Activated CD4-positive, alpha-beta T cell treated with anti-CD3 and anti-CD28 coated beads for 1 hour (primary cell): ENCODE data around the gene SHROOM1.
"Not testable (repeated sequence)": the region's sequence is repeated elsewhere in the genome, so short reads cannot be mapped to it uniquely, and the experiment has no call there.

Experiments
- DNase-seq: peaks from one replicate; pipeline ENCODE4 v3.0.0-alpha.2; 2020

Gene SHROOM1

DNA sequence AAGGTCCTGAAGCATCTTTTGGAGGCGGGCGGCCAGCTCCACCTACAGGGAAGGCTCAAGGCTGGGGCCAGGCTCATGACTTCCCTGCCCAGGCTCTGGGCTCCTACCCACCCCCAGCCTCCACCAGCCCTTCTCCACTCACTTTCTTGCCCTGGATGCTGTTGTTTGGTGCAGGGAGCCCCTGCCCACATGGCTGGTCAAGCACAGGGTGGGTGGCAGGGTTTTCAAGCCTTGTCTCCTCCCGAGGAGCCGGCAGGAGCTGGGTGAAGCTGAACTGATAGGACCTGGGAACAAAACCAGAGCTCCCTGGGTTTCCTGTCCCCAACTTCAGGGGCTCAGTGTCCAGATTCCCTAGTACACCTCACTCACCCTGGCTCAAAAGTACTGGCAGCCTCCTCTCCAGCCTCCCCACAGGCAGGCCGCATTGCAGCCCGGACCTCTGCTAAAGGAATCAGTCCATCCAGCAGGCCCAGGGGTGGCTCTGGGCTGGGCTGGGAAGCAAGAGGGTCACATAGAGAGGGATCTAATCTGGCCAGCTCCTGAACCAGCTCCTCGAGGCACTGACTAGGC is 6.9 kb downstream of the SHROOM1 start:
- DNase-seq, result no peak

DNA sequence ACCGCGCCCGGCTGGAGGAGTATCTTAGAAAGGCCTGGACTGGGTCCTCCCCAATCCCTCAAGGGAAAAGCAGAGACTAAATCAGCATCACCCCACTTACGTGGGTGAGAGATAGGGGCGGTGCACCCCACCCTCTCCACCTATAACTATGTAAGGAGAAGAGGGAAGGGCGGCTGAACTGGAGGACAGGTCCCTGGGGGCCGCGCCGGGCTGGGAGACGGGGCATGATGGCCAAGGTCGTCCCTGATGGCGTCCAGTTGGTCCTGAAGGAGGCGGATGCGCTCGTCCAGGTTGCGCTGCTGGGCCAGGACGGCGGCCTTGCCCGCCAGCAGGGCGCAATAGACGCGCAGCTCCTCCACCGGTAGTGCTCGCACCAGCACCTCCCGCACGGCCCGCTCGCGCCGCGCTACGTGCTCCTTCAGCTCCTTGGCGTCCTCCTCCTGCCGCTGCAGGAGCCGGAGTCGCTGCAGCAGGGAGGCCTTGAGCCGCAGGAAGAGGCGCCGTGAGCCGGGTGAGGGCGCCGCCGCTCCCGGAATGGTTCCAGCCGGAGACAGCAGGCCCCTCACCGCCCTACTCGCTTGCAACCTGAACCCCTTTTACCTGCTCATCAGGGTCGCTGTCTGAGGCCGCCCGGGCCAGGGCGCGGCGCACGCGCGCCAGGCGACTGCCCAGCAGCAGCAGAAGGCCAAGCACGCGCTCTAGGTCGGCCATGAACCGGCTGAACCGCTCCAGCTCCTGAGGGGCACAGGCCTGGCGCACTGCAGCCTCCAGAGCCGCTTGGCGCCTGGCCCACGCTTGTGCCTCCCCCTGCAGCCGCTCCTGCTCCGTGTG is 7.6 kb downstream of the SHROOM1 start:
- DNase-seq, result no peak

DNA sequence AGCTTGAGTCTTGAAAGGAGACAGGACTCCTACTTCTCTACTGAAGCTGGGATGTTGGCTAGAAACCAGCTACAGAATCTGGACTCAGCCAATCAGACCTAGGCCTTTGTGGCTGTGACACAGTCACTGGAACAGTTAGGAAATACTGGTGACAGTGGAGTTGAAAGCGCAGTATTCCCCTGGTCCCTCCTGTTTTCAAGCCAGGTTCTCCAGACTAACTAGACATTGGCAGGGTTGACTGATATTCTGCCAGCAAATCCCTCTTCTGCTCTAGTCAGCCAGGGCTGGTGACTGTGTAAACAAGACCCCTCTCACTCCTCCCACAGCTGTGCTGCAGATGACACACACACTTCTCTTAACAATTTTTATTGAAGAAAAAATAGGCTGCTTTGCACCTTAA is 8.7 kb downstream of the SHROOM1 start:
- no peak for DNase-seq

DNA sequence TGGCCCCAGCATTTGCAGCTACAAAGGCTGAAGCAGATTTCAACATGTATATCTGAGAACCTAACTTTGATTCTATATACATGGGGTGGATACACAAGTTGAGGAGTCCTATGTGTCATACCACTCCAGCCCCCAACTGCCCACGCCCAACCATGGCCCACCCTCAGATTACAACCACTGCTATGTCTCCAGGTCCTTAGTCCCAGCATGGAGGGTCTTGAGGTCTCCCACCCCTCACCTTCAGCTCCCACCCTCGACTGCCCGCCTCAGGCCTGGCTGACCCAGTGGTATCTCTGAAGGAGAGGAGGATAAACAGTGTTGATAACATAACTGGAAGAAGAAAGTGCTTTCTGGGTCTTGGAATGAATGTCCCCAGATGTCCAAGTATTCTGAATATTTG is 9.1 kb downstream of the SHROOM1 start:
- DNase-seq, result no peak

DNA sequence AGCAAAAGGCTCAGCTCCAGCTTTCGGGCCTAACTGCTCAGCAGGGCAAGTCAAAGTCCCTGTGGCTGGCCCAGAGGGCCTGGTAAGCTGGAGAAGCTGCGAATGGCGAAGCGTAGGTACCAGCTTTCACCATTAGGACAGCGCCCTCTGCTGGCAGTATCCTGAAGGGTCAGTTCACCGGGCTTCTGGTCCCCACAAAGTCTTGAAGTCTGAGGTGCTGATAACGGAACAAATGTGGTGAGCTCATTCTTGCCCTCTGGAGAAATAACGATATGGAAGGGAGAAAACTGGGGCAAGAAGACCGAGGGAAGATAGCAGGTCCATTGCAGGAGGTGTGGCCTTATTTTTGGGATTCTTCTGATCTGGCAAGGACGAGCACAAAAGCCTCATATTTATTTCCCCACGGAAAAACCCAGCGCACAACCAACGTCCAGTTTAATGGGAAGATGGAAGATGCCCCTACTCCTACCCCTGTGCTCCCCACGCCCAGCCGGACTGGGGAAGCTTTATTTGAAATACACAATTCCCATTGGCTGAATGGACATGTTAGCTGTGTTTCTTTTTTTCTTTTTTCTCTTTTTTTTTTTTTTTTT is 10.2 kb downstream of the SHROOM1 start:
- peak; percentile 80 for DNase-seq

DNA sequence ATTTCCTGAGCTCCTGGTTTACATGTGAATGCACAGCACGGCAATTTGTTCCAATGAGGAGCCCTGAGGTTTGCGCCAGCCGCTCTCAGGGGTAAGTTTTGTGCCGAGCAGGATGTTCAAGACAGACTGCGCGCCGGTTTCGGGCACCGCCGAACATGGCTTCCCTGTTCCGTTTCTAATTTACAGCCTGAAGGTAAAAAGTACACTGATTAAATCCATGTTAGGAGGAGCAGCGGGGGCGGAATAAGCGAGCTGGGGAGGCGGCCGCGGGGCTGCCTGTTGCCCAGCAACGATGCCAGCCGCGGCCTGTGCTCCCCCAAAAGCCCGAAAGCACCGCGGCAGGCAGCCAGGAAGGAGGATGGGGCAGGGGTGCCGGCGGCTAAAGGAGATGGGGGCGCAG is 11.0 kb downstream of the SHROOM1 start:
- DNase-seq, result no peak

DNA sequence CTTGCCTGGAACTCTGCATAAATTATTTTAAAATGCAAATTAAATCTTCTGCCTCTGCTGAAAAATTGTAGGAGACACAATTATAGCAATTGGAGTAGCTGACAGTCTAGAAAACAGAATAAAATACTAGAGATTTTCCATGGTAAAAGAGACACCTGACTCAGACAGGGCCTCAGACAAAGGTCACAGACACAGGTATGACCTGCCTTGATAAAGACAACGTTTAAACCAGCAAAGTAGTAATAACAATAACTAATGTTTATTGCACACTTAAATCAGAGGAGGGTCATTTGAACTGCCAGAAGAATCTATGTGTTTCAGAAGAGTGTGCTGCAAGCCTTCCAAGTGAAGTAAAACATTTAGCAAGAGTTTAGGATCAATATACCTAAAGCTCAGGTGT is 13.4 kb downstream of the SHROOM1 start:
- DNase-seq, result no peak

DNA sequence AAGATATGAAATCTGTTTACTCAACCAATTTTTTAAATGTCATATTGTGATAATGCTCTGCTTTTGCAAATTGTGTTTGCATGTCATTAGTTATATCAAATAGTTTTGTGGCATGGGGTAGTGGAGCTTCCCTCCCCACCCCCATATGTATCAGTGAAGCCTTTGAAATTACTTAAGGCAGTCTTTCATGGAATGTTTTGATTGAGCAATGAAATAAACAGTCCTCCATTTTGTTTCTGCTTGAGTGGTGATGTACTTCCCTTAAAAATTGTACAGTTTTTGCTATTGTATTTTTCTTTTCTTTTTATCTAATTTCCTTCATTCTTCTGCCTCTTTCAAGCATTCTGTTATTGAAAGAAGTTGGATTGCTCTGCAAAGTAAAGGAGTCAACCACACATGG is 13.9 kb downstream of the SHROOM1 start:
- DNase-seq, result no peak

DNA sequence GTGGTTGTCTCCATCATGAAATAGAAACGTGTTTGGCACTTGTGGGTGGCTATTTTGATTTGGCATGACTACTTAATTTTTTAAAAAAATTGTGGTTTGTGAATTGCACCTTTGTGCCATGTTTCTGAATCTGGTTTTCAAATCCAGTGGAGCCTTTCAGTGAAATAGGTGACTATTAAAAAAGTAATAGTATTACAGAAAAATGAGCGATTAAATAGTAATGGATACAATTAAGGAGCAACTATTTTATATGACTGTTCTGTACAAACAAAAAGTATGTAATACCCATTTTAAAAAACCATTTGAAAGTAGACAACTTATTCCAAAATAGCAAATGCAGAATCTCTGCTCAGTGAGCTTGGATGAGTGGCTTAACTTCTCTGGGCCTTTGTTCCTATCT is 14.4 kb downstream of the SHROOM1 start:
- no peak for DNase-seq

DNA sequence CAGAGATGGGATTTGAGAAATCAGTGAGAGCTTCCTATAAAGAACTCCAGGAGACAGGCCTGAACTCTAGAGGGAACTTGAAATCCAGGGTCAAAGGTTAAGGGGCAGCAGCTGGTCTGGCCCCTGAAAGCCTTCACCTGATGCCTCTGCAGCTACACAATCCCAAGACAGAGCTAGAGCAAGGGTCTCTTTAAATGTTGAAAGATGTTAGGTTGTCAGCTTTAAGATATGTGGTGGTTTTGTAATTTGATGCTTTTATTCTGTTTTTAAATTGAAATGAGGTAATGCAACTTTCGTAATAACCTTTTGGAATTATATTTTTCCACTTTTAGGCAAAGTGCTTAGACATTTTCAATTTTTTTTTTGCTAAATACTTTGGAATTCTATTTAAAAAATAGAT is 15.0 kb downstream of the SHROOM1 start:
- DNase-seq, result no peak

DNA sequence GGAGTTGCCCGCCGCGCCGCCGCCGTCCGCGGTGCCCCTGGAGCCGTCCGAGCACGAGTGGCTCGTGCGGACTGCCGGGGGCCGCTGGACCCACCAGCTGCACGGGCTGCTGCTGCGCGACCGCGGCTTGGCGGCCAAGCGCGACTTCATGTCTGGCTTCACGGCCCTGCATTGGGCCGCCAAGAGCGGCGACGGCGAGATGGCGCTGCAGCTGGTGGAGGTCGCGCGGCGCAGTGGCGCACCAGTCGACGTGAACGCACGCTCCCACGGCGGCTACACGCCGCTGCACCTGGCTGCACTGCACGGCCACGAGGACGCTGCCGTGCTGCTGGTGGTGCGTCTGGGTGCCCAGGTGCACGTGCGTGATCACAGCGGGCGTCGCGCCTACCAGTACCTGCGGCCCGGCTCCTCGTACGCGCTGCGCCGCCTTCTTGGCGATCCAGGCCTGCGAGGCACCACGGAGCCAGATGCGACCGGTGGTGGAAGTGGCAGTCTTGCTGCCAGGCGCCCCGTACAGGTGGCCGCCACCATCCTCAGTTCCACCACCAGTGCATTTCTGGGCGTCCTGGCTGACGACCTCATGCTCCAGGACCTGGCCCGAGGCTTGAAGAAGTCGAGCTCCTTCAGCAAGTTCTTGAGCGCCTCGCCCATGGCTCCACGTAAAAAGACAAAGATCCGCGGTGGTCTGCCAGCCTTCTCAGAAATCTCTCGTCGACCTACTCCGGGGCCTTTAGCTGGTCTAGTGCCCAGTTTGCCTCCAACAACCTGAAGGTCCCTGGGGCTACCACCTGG is 15.7 kb downstream of the SHROOM1 start:
- no peak for DNase-seq

DNA sequence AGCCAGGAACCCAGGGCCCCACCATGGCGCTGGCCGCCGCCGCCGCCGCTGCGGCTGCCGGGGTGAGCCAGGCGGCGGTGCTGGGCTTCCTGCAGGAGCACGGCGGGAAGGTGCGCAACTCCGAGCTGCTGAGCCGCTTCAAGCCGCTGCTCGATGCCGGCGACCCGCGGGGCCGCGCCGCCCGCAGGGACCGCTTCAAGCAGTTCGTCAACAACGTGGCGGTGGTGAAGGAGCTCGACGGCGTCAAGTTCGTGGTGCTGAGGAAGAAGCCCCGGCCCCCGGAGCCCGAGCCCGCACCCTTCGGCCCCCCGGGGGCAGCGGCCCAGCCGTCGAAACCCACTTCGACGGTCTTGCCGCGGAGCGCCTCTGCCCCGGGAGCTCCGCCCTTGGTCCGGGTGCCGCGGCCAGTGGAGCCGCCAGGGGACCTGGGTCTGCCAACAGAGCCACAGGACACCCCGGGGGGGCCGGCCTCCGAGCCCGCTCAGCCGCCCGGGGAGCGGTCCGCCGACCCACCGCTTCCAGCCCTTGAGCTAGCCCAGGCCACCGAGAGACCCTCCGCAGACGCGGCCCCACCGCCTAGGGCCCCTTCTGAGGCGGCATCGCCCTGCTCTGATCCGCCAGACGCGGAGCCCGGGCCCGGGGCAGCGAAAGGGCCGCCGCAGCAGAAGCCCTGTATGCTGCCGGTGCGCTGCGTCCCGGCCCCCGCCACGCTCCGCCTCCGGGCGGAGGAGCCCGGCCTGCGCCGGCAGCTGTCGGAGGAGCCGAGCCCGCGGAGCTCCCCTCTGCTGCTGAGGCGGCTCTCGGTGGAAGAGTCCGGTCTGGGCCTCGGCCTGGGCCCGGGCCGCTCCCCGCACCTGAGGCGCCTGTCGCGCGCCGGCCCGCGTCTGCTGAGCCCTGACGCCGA is 16.6 kb downstream of the SHROOM1 start:
- DNase-seq, result no peak

DNA sequence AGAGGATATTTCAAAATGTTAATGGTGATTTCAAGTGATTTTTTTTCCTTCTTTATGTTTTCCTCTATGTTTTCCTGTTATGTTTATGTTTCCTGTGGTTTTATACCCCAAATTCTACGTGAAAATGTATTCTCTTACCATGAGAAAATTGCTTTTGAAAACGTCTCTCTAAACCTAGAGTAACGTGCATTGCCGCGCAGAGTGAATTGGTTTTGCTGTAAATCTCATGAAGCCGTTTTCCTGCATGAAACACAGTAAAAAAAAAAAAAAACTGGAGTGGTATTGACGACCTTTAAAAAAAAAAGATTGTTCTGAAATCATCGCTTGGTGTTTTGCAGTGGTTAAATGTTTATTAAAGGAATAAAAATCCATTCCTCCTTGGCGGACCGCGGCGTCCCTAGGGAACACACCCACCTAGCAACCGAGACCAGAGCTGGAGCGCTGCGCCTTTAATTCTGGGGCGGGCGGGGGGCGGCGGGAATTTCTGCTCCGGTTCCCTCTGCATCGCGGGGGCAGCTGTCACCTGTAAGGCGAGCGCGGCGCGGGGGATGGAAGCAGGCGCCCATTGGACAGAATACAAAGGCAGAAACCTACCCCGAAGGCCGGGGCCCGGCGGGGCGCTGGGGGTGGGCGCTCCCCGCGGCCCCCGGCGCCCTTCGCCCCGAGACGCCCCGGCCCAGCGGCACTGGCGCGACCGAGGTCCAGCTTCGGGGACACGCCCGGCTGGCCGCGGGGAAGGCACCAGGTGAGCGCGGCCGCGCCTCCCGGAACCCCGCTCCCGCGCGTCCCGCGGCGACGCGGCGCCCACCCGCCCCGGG is 17.5 kb downstream of the SHROOM1 start, which contains the start of gene SOWAHA:
SOWAHA (plus strand) TSS at position 522 of the 818 bp plus-strand sequence. CDS start 320 bp downstream, outside the sequence.
- DNase-seq, result no peak

DNA sequence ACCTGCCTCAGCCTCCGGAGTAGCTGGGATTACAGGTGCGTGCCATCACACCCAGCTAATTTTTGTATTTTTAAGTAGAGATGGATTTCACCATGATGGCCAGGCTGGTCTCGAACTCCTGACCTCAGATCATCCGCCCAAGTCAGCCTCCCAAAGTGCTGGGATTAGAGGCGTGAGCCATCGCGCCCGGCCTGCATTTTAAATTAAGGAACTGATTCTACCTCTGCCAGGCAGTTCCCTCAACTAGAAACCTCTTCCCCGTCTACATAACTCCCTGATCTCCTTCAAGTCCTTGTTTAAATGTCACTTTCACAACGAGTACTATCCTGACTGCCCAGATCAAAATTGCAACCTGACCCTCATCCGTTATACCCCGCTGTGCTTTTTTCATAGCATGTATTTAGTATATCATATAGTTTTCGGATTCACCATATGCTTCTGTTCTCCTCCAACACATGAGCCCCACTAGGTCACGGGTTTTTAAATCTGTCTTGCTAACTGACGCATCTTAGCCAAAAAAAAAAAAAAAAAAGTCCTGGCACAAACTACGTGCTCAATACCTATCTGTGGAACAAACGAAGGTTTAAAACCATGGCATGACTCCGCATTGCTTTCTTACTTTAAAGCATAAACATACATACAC is 18.2 kb downstream of the SHROOM1 start:
- DNase-seq, result no peak

DNA sequence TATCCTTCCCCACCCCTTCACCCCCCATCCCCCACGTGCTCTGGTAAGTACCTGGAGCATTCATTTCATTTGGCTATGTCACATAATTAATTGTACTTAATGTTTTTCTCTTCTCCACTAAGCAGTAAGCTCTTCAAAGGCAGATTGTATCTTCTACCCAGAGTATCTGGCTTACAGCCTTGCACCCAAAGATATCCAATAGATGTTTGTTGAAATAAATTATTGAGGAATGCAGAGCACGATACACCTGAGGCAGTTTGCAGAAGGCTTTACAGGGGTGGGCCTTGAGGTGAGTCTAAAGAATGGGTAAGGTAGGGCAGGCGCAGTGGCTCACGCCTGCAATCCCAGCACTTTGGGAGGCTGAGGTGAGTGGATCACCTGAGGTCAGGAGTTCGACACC is 19.8 kb downstream of the SHROOM1 start:
- no peak for DNase-seq

DNA sequence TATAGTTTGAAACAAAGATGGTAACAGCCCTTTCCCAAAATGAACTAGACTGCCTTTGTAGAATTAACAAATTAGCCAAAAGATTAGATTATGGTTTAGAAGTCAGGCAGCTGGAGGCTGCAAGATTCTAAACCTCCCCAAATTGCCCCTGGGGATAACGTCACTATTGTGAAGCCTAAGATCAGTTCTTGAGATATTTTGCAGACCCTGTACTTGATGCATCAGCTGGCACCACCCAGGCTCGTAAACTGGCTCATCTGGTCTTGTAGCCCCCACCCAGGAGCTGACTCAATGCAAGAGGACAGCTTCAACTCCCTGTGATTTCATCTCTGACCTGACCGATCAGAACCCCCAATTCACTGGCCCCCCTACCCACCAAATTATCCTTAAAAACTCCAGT is 21.6 kb downstream of the SHROOM1 start:
- DNase-seq, result no peak

DNA sequence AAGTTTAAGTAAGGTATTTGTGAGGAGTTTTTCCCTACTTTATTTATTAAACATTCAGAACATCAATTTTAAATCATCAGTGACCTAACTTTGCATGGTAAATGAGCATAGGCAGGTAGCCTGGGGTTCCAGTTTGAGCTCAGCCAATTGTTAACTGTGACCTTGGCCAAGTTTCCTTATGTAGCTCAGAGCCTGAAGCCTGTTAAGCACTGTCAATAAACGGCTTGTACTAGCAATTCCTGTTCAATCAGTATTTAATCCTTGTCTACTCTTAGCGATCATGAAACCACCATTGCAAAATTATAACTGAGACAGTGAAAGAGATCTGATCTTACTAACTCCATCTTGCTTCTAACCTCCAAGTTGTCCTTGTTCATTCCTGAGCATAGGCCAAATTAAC is 22.0 kb downstream of the SHROOM1 start:
- DNase-seq, result no peak

DNA sequence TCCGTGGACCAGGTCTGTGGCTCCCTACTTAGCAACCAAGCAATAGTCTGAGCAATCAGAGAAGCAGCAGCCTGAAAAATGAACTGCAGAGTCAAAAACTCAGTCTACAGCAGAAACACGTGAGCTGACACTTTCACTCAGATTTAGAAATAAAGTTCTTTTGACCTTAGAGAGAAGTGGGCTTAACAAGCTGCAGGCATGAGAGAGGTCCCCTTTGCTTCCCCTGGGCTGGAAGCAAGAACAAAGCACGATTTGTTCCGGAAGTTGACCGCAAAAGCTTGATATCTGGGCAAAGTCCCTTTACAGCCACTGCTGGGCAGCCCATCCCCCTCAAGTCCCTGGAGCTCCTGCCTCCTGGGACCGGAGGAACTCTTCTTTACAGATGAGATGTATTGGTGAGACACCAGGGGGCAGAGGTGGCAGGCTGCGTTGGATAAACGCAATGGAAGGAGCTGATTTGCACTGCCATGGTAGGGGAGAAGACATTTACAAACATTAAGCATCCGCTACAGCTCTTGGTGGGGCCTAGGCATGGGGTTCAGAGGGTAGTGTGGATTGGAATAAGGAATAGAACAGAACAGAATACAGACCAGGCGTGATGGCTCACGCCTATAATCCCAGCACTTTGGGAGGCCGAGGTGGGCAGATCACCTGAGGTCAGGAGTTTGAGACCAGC is 23.1 kb downstream of the SHROOM1 start:
- DNase-seq, result no peak

DNA sequence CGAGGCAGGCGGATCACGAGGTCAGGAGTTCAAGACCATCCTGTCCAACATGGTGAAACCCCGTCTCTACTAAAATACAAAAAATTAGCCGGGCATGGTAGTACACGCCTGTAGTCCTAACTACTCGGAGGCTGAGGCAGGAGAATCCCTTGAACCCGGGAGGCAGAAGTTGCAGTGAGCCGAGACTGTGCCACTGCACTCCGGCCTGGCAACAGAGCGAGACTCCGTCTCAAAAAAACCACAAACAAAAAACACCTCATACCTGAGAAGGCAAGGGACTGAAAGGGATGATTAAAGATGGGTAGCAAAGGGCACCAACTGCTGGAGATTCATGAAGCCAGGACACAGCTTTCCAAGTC is 23.7 kb downstream of the SHROOM1 start:
- not testable (repeated sequence) for DNase-seq

DNA sequence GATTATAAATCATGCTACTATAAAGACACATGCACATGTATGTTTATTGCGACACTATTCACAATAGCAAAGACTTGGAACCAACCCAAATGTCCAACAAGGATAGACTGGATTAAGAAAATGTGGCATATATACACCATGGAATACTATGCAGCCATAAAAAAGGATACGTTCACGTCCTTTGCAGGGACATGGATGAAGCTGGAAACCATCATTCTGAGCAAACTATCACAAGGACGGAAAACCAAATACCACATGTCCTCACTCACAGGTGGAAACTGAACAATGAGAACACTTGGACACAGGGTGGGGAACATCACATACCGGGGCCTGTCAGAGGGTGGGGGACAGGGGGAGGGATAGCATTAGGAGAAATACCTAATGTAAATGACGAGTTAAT is 24.6 kb downstream of the SHROOM1 start:
- not testable (repeated sequence) for DNase-seq
